ENCODE results near the gene VWA3B.

DNA sequence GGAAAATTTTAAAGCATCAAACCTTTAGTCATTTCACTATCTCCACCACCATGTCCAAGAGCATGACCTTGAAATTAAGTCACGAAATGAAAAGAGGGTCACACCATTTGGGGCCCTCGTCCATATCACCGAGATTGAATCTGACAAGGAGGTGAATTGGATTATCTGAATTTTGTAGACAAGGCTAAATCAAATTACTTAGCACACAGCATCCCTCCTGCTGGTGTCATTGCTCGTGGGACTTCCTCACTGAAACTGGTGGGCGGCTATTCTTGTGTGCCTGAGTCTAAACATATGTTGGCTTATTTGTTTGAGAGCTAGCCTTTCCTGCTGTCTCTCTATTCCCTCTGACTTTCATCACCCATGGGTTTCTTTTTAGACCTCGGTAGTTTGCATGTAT lies 194.6 kb downstream of the VWA3B start:
- TF ChIP-seq, protein P1, sequence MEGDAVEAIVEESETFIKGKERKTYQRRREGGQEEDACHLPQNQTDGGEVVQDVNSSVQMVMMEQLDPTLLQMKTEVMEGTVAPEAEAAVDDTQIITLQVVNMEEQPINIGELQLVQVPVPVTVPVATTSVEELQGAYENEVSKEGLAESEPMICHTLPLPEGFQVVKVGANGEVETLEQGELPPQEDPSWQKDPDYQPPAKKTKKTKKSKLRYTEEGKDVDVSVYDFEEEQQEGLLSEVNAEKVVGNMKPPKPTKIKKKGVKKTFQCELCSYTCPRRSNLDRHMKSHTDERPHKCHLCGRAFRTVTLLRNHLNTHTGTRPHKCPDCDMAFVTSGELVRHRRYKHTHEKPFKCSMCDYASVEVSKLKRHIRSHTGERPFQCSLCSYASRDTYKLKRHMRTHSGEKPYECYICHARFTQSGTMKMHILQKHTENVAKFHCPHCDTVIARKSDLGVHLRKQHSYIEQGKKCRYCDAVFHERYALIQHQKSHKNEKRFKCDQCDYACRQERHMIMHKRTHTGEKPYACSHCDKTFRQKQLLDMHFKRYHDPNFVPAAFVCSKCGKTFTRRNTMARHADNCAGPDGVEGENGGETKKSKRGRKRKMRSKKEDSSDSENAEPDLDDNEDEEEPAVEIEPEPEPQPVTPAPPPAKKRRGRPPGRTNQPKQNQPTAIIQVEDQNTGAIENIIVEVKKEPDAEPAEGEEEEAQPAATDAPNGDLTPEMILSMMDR (conservative IDR thresholded peaks at IDR 0.05), result no peak
- no peak for TF ChIP-seq ZFX (IDR thresholded peaks at IDR 0.05)
